GM20000 (cell line): ENCODE measurements around the gene TLX1.
A peak's percentile ranks its signal among the peaks of the same experiment; 100 is the strongest.

ENCODE experiments used
- DNase-seq: peaks from one replicate; pipeline ENCODE4 v3.0.0; 2012; ENCODE audit warnings: low spot score
- CTCF ChIP-seq: IDR thresholded peaks from 2 replicates; pipeline ENCODE4 v1.5.1; 2012; ENCODE audit warnings: mild to moderate bottlenecking, control low read depth; ENCODE audit errors: extremely low read depth, missing control alignments

The TLX1 gene

DNA sequence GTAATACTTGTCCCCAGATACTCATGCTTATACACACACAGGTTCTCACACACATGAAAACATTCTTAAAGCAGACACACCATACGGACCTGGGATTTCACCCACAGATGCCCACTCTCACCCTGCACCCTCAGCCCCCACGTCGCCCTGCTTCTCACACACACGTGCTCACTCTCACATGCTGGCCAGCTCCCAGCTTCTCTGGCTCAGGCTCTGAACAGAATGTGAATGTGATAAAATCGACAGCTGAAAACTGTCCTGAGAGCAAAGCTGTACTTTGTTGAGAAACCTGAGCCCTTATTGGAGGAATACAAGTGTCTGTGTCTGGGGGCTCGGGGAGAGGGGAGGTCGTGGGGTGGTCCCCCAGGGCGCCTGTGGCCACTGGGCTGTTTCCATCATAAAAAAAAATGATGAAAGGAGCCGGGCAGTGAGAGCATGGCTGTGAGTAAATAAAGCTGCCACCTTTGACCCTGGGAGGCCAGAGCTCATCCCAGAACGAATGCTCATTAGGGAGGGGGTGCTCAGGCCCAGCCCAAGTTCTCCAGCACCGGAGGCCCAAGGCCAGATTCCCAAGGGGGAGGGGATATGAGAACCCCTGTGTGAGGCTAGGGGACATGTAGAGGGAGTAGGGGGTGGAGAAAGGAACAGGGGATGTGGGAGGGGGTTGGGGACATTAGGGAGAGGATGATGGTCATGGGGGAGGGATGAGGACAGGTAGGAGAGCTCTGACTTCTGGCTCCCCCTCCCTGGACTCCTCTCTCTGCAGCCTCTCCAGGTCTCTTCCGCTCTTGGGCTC, 18.1 kb upstream of the TLX1 start:
- no peak for DNase-seq
- TF ChIP-seq CTCF = no peak

DNA sequence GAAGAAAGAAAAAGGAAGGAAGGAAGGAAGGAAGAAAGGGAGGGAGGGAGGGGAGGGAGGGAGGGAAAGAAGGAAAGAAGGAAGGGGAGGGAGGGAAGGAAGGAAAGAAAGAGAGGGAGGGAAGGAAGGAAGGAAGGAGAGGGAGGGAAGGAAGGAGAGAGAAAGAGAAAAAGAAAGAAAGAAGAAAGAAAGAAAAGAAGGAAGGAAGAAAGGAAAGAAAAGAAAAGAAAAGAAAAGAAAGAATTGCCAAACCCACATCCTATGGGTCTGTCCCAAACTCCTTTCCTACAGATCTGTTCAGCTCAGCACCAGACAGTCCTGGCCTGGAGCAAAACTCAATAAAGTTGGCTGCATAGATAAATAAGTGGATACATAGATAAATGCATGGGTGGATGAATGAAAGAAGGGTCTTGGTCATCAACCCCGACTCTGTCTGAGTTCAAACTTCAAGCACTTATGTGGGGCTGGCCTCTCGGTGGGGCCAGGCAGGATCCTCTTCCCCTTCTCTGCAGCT, 17.2 kb upstream of the TLX1 start:
- DNase-seq = no peak
- no peak for TF ChIP-seq CTCF

DNA sequence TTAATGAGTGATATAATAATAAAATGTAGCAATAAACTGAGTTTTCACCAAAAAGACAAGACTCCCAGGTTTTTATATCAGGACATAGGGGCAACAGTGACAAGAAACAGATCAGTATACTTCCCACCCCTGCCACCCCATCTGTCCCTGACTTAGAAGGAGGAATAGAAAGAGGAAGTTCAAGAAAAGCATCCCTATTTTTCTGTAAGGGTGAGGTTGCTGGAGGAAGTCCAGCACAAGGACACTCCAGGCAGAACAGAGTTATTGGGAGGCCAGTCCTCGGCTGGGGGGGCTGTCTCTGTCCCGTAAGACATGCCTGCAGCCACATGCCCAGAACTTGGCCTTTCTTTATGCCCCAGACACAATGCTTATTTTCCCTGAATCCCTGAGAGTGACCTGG, 16.5 kb upstream of the TLX1 start:
- no peak for DNase-seq

DNA sequence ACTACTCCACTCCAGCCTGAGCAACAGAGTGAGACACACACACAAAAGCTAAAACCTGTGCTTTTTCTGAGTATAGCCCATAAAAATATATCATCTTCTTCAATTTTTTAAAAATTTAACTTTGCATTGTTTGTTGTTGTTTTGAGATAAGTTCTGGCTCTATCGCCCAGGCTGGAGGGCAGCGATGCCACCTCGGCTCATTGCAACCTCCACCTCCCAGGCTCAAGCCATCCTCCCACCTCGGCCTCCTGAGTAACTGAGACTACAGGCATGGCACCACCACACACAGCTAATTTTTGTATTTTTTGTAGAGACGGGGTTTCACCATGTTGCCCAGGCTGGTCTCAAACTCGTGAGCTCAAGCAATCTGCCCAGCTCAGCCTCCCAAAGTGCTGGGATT, 14.3 kb upstream of the TLX1 start:
- no peak for DNase-seq
- no peak for TF ChIP-seq CTCF

More for the DNA sequence above, 16.5 kb upstream of the TLX1 start:
- TF ChIP-seq CTCF = no peak

- no peak for TF ChIP-seq CTCF
- DNase-seq = no peak
These were observed 13.1 kb upstream of the TLX1 start for GRCh38 chr10:101118031-101118430.

DNA sequence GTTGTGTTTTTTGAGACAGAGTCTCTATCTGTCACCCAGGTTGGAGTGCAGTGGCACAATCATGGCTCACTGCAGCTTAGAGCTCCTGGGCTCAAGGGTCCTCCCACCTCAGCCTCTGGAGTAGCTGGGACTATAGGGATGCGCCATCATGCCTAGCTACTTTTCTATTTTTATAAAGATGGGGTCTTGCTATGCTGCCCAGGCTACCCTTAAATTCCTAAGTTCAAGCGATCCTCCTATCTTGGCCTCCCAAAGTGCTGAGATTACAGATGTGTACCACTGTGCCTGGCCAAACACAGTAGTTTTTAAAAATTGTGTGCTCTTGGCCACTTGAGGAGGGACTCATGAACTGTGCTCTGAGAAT, 10.6 kb upstream of the TLX1 start:
- DNase-seq = no peak
- TF ChIP-seq CTCF = no peak

DNA sequence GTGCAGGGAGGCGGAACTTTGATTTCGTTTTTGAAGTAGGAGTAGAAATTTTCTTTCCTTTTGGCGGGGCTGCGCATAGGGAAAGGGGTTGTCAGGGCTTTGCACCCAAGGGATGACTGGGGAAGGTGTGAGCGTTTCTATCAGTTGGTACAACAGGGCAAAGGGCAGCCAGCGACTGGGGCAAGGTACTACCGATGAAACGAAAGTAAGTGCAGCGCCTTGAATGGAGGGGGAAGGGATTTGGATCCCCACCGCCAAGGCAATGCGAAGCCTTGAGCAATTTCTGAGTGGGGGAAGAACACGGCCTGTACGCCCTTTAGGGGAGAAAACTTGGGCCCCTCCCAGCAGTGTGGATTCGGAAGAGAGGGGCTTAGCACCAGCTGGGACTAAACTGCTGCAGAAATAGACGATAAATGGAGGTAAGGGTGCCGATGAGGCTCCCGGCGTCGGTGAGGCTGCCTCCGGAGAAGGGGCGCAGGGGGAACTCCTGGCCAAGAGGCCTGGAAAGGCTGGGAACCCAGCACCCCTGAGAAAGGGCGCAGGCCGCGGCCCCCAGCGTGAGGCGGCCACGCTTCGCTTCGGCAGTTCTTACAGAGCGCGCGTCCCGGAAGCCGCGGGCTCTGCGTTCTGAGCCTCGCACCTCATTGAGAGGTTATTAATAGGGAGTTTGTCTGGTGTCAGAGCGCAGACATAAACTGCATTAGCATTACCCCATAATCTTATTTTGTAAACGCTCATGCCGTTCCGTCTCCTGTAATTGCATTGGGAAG, 10.0 kb upstream of the TLX1 start:
- DNase-seq = peak; percentile 66
- TF ChIP-seq CTCF = no peak
